IMR-90 (cell line): Measurements from ENCODE around the gene GZMB. TPM values are rescaled to one million over a fixed set of nuclear protein-coding genes. Genes with fewer than 3 reads are reported as not detected.

Experiments
- ATAC-seq: fragments of 200-7000 bp; cut with Tn5 transposase; 2 replicates; pipeline ENCODE4 v1.9.1; 2020; ENCODE audit warnings: low read depth, mild to moderate bottlenecking, moderate library complexity
- BruUV-seq: library from RNA; stranded (reverse); fragments of 400-500 nt; replicated peaks from 2 replicates; lab custom pipeline; 2021; lab: Mats Ljungman, UMichigan
- CTCF ChIA-PET: fragments of 300-600 bp; formaldehyde crosslinking; extraction: SDS; loops from one replicate; lab custom pipeline; 2021; ENCODE audit warnings: antibody characterized with exemption; lab: Yijun Ruan, JAX
- POLR2A ChIA-PET: fragments of 300-600 bp; sonication (Branson Sonifier 250); formaldehyde crosslinking; loops from one replicate; lab custom pipeline; 2022; ENCODE audit warnings: antibody characterized with exemption; ENCODE audit not compliant: unreplicated experiment; lab: Charles Lee
- DNase-seq: peaks from one replicate; pipeline ENCODE4 v3.0.0; 2013
- H2AFZ ChIP-seq: replicated peaks from 2 replicates; pipeline ENCODE3; 2013; ENCODE audit warnings: low read length, mild to moderate bottlenecking; ENCODE audit not compliant: poor library complexity
- H2AK5ac ChIP-seq: 2 replicates; pipeline ENCODE4 v1.6.1; 2013; ENCODE audit warnings: low read depth, low read length, inconsistent platforms
- H2AK9ac ChIP-seq: replicated peaks from 2 replicates; pipeline ENCODE3; 2013; ENCODE audit warnings: mild to moderate bottlenecking, low read depth, low read length, moderate library complexity; ENCODE audit not compliant: poor library complexity
- H2BK120ac ChIP-seq: 2 replicates; pipeline ENCODE4 v1.6.1; 2013; ENCODE audit warnings: low read depth, low read length, inconsistent platforms
- H2BK15ac ChIP-seq: 3 replicates; pipeline ENCODE4 v1.6.1; 2013; ENCODE audit warnings: low read depth, low read length, inconsistent platforms
- H2BK20ac ChIP-seq: 2 replicates; pipeline ENCODE4 v1.6.1; 2013; ENCODE audit warnings: low read depth, mild to moderate bottlenecking, inconsistent platforms, low read length, moderate library complexity
- H2BK5ac ChIP-seq: 2 replicates; pipeline ENCODE4 v1.6.1; 2013; ENCODE audit warnings: mild to moderate bottlenecking, low read depth, low read length, inconsistent platforms; ENCODE audit not compliant: poor library complexity, severe bottlenecking
- H3K14ac ChIP-seq: replicated peaks from 2 replicates; pipeline ENCODE4 v1.6.1; 2013; ENCODE audit warnings: low read depth, low read length, inconsistent platforms
- H3K18ac ChIP-seq: 2 replicates; pipeline ENCODE4 v1.6.1; 2013; ENCODE audit warnings: low read depth, low read length, control low read depth
- H3K23ac ChIP-seq: 2 replicates; pipeline ENCODE4 v1.6.1; 2013; ENCODE audit warnings: low read depth, low read length, inconsistent platforms
- H3K27ac ChIP-seq: 2 replicates; pipeline ENCODE4 v1.5.1; 2013; ENCODE audit warnings: mild to moderate bottlenecking, control low read depth, low read length; ENCODE audit not compliant: insufficient read depth
- H3K27me3 ChIP-seq: 2 replicates; pipeline ENCODE4 v1.6.1; 2013; ENCODE audit warnings: low read length; ENCODE audit not compliant: control insufficient read depth, insufficient read depth
- H3K36me3 ChIP-seq: 2 replicates; pipeline ENCODE4 v1.6.1; 2013; ENCODE audit warnings: low read length, mixed read lengths; ENCODE audit not compliant: control insufficient read depth, insufficient read depth
- H3K4ac ChIP-seq: 2 replicates; pipeline ENCODE4 v1.6.1; 2013; ENCODE audit warnings: low read depth, low read length, inconsistent platforms
- H3K4me1 ChIP-seq: 2 replicates; pipeline ENCODE4 v1.6.1; 2013; ENCODE audit warnings: low read length, mixed read lengths; ENCODE audit not compliant: control insufficient read depth, insufficient read depth
- H3K4me2 ChIP-seq: 2 replicates; pipeline ENCODE4 v1.6.1; 2013; ENCODE audit warnings: low read depth, mild to moderate bottlenecking, control low read depth, low read length, moderate library complexity
- H3K4me3 ChIP-seq: 2 replicates; pipeline ENCODE4 v1.5.1; 2013; ENCODE audit warnings: low read depth, mild to moderate bottlenecking, control low read depth, low read length, moderate library complexity; ENCODE audit not compliant: insufficient read depth
- H3K56ac ChIP-seq: 2 replicates; pipeline ENCODE4 v1.6.1; 2013; ENCODE audit warnings: low read length, inconsistent platforms; ENCODE audit not compliant: insufficient read depth; ENCODE audit errors: extremely low read depth
- H3K79me1 ChIP-seq, 2 experiments: 2 replicates each; pipeline ENCODE4 v1.6.1; 2013; ENCODE audit warnings: low read length in 2 of 2, inconsistent platforms in 1 of 2, low read depth in 1 of 2
- H3K9ac ChIP-seq: 2 replicates; pipeline ENCODE4 v1.6.1; 2013; ENCODE audit warnings: low read depth, low read length, control low read depth
- H3K9me1 ChIP-seq: 2 replicates; pipeline ENCODE4 v1.6.1; 2013; ENCODE audit warnings: low read length, inconsistent platforms; ENCODE audit not compliant: insufficient read depth
- H3K9me3 ChIP-seq: 2 replicates; pipeline ENCODE4 v1.6.1; 2013; ENCODE audit warnings: low read length; ENCODE audit not compliant: control insufficient read depth, insufficient read depth
- H4K20me1 ChIP-seq: 2 replicates; pipeline ENCODE4 v1.6.1; 2013; ENCODE audit warnings: low read length, inconsistent platforms; ENCODE audit not compliant: insufficient read depth
- H4K5ac ChIP-seq: 2 replicates; pipeline ENCODE4 v1.6.1; 2013; ENCODE audit warnings: mild to moderate bottlenecking, low read depth, low read length, control low read depth
- H4K8ac ChIP-seq, 2 experiments: 2 replicates each; pipeline ENCODE4 v1.6.1; 2013; ENCODE audit warnings: low read depth in 2 of 2, low read length in 2 of 2, control low read depth in 1 of 2, inconsistent platforms in 1 of 2
- H4K91ac ChIP-seq: 2 replicates; pipeline ENCODE4 v1.6.1; 2013; ENCODE audit warnings: low read depth, low read length, inconsistent platforms; ENCODE audit not compliant: insufficient read depth
- CEBPB ChIP-seq: IDR thresholded peaks from 2 replicates; pipeline ENCODE4 v1.6.1; 2012; ENCODE audit warnings: low read depth, low read length, improper control_type of control experiment
- CTCF ChIP-seq: conservative IDR thresholded peaks from 2 replicates; pipeline ENCODE4 v1.5.1; 2012; ENCODE audit warnings: mild to moderate bottlenecking, low read depth, low read length, improper control_type of control experiment
- ELK1 ChIP-seq: fragments of 150-350 bp; IDR thresholded peaks from 2 replicates; pipeline ENCODE4 v1.6.1; 2016; ENCODE audit warnings: low read depth, mild to moderate bottlenecking, low read length, moderate library complexity, borderline replicate concordance
- FOS ChIP-seq: fragments of 150-350 bp; IDR thresholded peaks from 2 replicates; pipeline ENCODE4 v1.6.1; 2016; ENCODE audit warnings: low read depth, low read length
- MAFK ChIP-seq: IDR thresholded peaks from 2 replicates; pipeline ENCODE4 v1.6.1; 2012; ENCODE audit warnings: low read depth, low read length, improper control_type of control experiment
- MXI1 ChIP-seq: IDR thresholded peaks from 2 replicates; pipeline ENCODE4 v1.6.1; 2012; ENCODE audit warnings: low read depth, mild to moderate bottlenecking, low read length, moderate library complexity, borderline replicate concordance
- POLR2A ChIP-seq: IDR thresholded peaks from 2 replicates; pipeline ENCODE4 v1.6.1; 2012; ENCODE audit warnings: mild to moderate bottlenecking, low read depth, low read length
- RAD21 ChIP-seq: IDR thresholded peaks from 2 replicates; pipeline ENCODE4 v1.6.1; 2012; ENCODE audit warnings: low read length, improper control_type of control experiment
- RCOR1 ChIP-seq: IDR thresholded peaks from 2 replicates; pipeline ENCODE4 v1.6.1; 2012; ENCODE audit warnings: mild to moderate bottlenecking, low read length, improper control_type of control experiment; ENCODE audit not compliant: insufficient replicate concordance
- SMC3 ChIP-seq: fragments of 150-350 bp; IDR thresholded peaks from 2 replicates; pipeline ENCODE4 v1.6.1; 2016; ENCODE audit warnings: low read depth, mild to moderate bottlenecking, antibody characterized with exemption, low read length, moderate library complexity
- USF2 ChIP-seq: fragments of 150-350 bp; IDR thresholded peaks from 2 replicates; pipeline ENCODE4 v1.6.1; 2017; ENCODE audit warnings: mild to moderate bottlenecking, antibody characterized with exemption, low read length, low read depth
- WGBS, 2 experiments: methylation state at CpG; one replicate each; pipeline versions ENCODE4 v1.1.5 to v1.1.7; 2013; ENCODE audit warnings: missing lambda C conversion rate in 2 of 2; ENCODE audit not compliant: insufficient read length in 1 of 2; ENCODE audit errors: extremely low coverage in 2 of 2; 5-methylcytosine and 5-hydroxymethylcytosine counted together
- dilution Hi-C: fragments of 300-500 bp; cut with HindIII; formaldehyde crosslinking; loops from one replicate; pipeline ENCODE4 v1.14.3; 2018; ENCODE audit warnings: low sequenced_read_pairs; ENCODE audit not compliant: unreplicated experiment
- in situ Hi-C: fragments of 300-500 bp; cut with MboI; formaldehyde crosslinking; loops from 3 replicates; pipeline ENCODE4 v1.14.3; 2019; ENCODE audit warnings: low sequenced_read_pairs, inconsistent platforms, mixed read lengths
- intact Hi-C: fragments of 100-400 bp; cut with micrococcal nuclease; formaldehyde crosslinking; loops from 2 replicates; pipeline ENCODE4 v1.10.0; 2022
- polyA plus RNA-seq, 3 experiments: library from polyadenylated mRNA; depleted of rRNA; stranded (reverse); fragments of >200 nt; gene quantifications; 2 replicates each; pipeline ENCODE4 v1.2.3, GENCODE V29; 2012; ENCODE audit warnings: low replicate concordance in 1 of 3
- total RNA-seq: library from RNA; depleted of rRNA; stranded (reverse); fragments of >200 nt; gene quantifications from 2 replicates; pipeline ENCODE4 v1.2.3, GENCODE V29; 2012

Gene GZMB
- total and polyA plus RNA-seq, 2 of the 4 experiments (the other 2 are of a cell fraction) = not detected

GRCh38 chr14:24632336-24632735 lies 1.7 kb downstream of the GZMB start:
- Histone ChIP-seq H3K9ac (no peak overlapping the region), H3K36me3 (no peaks in the 10 kb centered on the region), H3K56ac (no peak overlapping the region), H2BK20ac (no peak overlapping the region), H3K14ac (no peak overlapping the region), H4K20me1 (no peaks in the 10 kb centered on the region), H3K4ac (no peak overlapping the region), H3K27me3 (no peaks in the 10 kb centered on the region), H2BK120ac (no peak overlapping the region), H3K4me3 (no peak overlapping the region), H4K8ac (no peak overlapping the region), H2AFZ (no peak overlapping the region), H2BK15ac (no peak overlapping the region), H2AK9ac (no peak overlapping the region), H3K4me2 (no peak overlapping the region), H4K5ac (no peak overlapping the region), H3K79me1 (no peaks in the 10 kb centered on the region), H3K18ac (no peak overlapping the region), H3K9me1 (no peaks in the 10 kb centered on the region), H3K9me3 (no peaks in the 10 kb centered on the region), H3K4me1 (no peaks in the 10 kb centered on the region), H4K91ac (no peak overlapping the region), H3K27ac (no peak overlapping the region), H2BK5ac (no peak overlapping the region), H3K23ac (no peak overlapping the region), H2AK5ac (no peak overlapping the region)
- in situ Hi-C loops (no loop called here), intact Hi-C loops (no loop called here), dilution Hi-C loops (no loop called here)
- ChIA-PET POLR2A (no interaction called here), CTCF (no interaction called here)
- WGBS, 2 experiments = 60% methylated on average over 2 of the region's 4 CpGs; no CpG with 5 or more reads in 1 of the 2 experiments
- ATAC-seq = no peak
- TF ChIP-seq SMC3 = no peak
- no peak for TF ChIP-seq RAD21
- no peak for TF ChIP-seq CTCF
- no peak for TF ChIP-seq POLR2A
- TF ChIP-seq MAFK = no peak
- TF ChIP-seq CEBPB = no peak
- TF ChIP-seq MXI1 = no peak
- no peak for TF ChIP-seq FOS
- no peak for TF ChIP-seq USF2
- TF ChIP-seq RCOR1 = no peak
- TF ChIP-seq ELK1 = no peak
- no TSS peak for BruUV-seq
- no peak for DNase-seq
